ENCODE measurements around the gene ETV3. TPM values are rescaled to one million over a fixed set of nuclear protein-coding genes. Genes with fewer than 3 reads are reported as not detected.
A peak's percentile ranks its signal among the peaks of the same experiment; 100 is the strongest.

The ETV3 gene
- total RNA-seq, 2 experiments from 2014 or later = 11.1 to 20.4 TPM

DNA sequence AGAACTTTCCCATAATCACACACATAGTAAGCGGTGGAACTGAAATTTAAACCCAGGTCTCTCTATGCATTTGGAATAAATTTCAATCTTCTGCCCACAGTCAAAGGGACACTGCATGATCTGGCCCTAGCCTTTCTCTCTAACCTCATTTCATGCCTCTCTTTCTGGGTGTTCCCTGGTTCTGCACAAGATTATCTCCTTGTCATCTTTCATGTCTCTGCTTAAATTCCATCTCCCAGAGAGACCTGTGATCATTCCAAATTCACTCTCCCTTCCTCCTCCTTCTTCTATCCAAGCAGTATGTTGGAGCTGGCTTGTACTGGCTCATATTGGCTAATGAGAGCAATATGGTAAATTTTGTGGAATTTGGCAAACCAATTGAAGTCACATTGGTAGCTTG is 60.8 kb downstream of the ETV3 start:
- Histone ChIP-seq H3K79me2 (ENCODE audit: insufficient read depth, low read depth, low read length) (no peaks in the 10 kb centered on the region), H3K9me2 (ENCODE audit: insufficient read depth, low read length) (0 out of 2 replicates have a peak, but pooled peaks cover 3% of the 10 kb centered on the region), H3K36me3 (ENCODE audit: insufficient read depth, low read length) (no peaks in the 10 kb centered on the region), H3K4me2 (ENCODE audit: low read length) (no peak overlapping the region), H3K4me3 (ENCODE audit: low read depth, low read length, poor library complexity, severe bottlenecking) (no peak overlapping the region), H2AFZ (ENCODE audit: low read length) (no peak overlapping the region), H3K9me3 (ENCODE audit: low read length) (no peaks in the 10 kb centered on the region), H3K27ac (ENCODE audit: low read depth, low read length, poor library complexity, severe bottlenecking) (no peak overlapping the region), H4K20me1 (ENCODE audit: insufficient read depth, low read length) (no peaks in the 10 kb centered on the region), H3K4me1 (ENCODE audit: insufficient read depth, low read length, poor library complexity, severe bottlenecking) (no peaks in the 10 kb centered on the region)
- CTCF ChIA-PET (ENCODE audit: unreplicated experiment) = no interaction called here
- POLR2A ChIA-PET = no interaction called here
- intact Hi-C loops (cut with micrococcal nuclease; ENCODE audit: unreplicated experiment) = no loop called here
- BruUV-seq (replicated peaks) = no TSS peak
- TF ChIP-seq EZH2phosphoT487 (IDR thresholded peaks at IDR 0.05; ENCODE audit: borderline replicate concordance, low read depth, low read length) = no peak
- TF ChIP-seq, protein P1, sequence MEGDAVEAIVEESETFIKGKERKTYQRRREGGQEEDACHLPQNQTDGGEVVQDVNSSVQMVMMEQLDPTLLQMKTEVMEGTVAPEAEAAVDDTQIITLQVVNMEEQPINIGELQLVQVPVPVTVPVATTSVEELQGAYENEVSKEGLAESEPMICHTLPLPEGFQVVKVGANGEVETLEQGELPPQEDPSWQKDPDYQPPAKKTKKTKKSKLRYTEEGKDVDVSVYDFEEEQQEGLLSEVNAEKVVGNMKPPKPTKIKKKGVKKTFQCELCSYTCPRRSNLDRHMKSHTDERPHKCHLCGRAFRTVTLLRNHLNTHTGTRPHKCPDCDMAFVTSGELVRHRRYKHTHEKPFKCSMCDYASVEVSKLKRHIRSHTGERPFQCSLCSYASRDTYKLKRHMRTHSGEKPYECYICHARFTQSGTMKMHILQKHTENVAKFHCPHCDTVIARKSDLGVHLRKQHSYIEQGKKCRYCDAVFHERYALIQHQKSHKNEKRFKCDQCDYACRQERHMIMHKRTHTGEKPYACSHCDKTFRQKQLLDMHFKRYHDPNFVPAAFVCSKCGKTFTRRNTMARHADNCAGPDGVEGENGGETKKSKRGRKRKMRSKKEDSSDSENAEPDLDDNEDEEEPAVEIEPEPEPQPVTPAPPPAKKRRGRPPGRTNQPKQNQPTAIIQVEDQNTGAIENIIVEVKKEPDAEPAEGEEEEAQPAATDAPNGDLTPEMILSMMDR (conservative IDR thresholded peaks at IDR 0.05; ENCODE audit: low read length) = no peak
- no peak for DNase-seq (ENCODE audit: low spot score)

GRCh38 chr1:157073944-157074685 is 64.1 kb downstream of the ETV3 start:
- no TSS peak for BruUV-seq (replicated peaks)
- no peak overlapping the region for H3K4me2 ChIP-seq (ENCODE audit: low read length)

More at GRCh38 chr1:157073944-157074685, 64.1 kb downstream of the ETV3 start:
- intact Hi-C loops (cut with micrococcal nuclease; ENCODE audit: unreplicated experiment) = no loop called here
- ChIA-PET CTCF (ENCODE audit: unreplicated experiment) (no interaction called here), POLR2A (interaction anchor here (0.7 kb wide), 1 partner anchor 43 kb away, joined by 3 read pairs; no protein-coding TSS in a partner anchor)
- H3K27ac ChIP-seq (ENCODE audit: low read depth, low read length, poor library complexity, severe bottlenecking) = no peak overlapping the region
- H3K36me3 ChIP-seq (ENCODE audit: insufficient read depth, low read length) = no peaks in the 10 kb centered on the region
- H3K4me1 ChIP-seq (ENCODE audit: insufficient read depth, low read length, poor library complexity, severe bottlenecking) = no peaks in the 10 kb centered on the region
- H4K20me1 ChIP-seq (ENCODE audit: insufficient read depth, low read length) = no peaks in the 10 kb centered on the region
- no peak overlapping the region for H3K4me3 ChIP-seq (ENCODE audit: low read depth, low read length, poor library complexity, severe bottlenecking)
- DNase-seq (ENCODE audit: low spot score) = peak; percentile 23
- H3K9me2 ChIP-seq (ENCODE audit: insufficient read depth, low read length) = 0 out of 2 replicates have a peak, but pooled peaks cover 3% of the 10 kb centered on the region
- no peak overlapping the region for H2AFZ ChIP-seq (ENCODE audit: low read length)
- H3K79me2 ChIP-seq (ENCODE audit: insufficient read depth, low read depth, low read length) = no peaks in the 10 kb centered on the region
- TF ChIP-seq, protein P1 (conservative IDR thresholded peaks at IDR 0.05; ENCODE audit: low read length) = peak; percentile 54
- TF ChIP-seq EZH2phosphoT487 (IDR thresholded peaks at IDR 0.05; ENCODE audit: borderline replicate concordance, low read depth, low read length) = no peak
- no peaks in the 10 kb centered on the region for H3K9me3 ChIP-seq (ENCODE audit: low read length)

Other genes with a start within 250 kb of the ETV3 start
- gene PEAR1, start 244.7 kb downstream of the ETV3 start, total RNA-seq (2014; rRNA removed; shearing (Covaris generic)) = not detected in 2 replicates
- gene PEAR1, start 244.7 kb downstream of the ETV3 start, total RNA-seq (2022) = not detected in 2 replicates
- not detected in 2 replicates for gene LRRC71, start 217.8 kb downstream of the ETV3 start, total RNA-seq (2014; rRNA removed; shearing (Covaris generic))
- not detected in 2 replicates for gene LRRC71, start 217.8 kb downstream of the ETV3 start, total RNA-seq (2022)
- gene ARHGEF11, start 92.7 kb downstream of the ETV3 start, total RNA-seq (2014; rRNA removed; shearing (Covaris generic)) = 1.5 and 1.8 TPM in 2 replicates
- 3.4 and 3.8 TPM in 2 replicates for gene ARHGEF11, start 92.7 kb downstream of the ETV3 start, total RNA-seq (2022)
- not detected in 2 replicates for gene ETV3L, start 38.6 kb downstream of the ETV3 start, total RNA-seq (2014; rRNA removed; shearing (Covaris generic))
- gene ETV3L, start 38.6 kb downstream of the ETV3 start, total RNA-seq (2022) = not detected in 2 replicates